Right lobe of liver (tissue), 6 donors: ENCODE data around the gene NQO2. TPM values are rescaled to one million over a fixed set of nuclear protein-coding genes. Genes with fewer than 3 reads are reported as not detected.
A peak's percentile ranks its signal among the peaks of the same experiment; 100 is the strongest.
"Not testable (repeated sequence)": the region's sequence is repeated elsewhere in the genome, so short reads cannot be mapped to it uniquely, and the experiment has no call there.

ENCODE experiments used
- ATAC-seq, 4 donors: fragments of 200-7000 bp; cut with Tn5 transposase; one replicate each; pipeline ENCODE4 v1.9.1; 2020; ENCODE audit warnings: mild to moderate bottlenecking in 4 of 4, moderate library complexity in 4 of 4
- DNase-seq, 3 donors: peaks; one replicate each; pipeline ENCODE4 v3.0.0-alpha.2; 2020
- H3K27ac ChIP-seq, 3 donors: fragments of 200-600 bp; one replicate each; pipeline ENCODE4 v1.8.0; 2022
- H3K27me3 ChIP-seq, 2 donors: fragments of 200-600 bp; one replicate each; pipeline ENCODE4 v1.8.0; 2022
- H3K36me3 ChIP-seq, 4 donors: fragments of 200-600 bp; sonication (generic) in 1 of 4; one replicate each; pipeline versions ENCODE4 v1.5.1 to v1.8.0; 2017 to 2022; ENCODE audit warnings: control low read depth in 1 of 4
- H3K4me1 ChIP-seq, 4 donors: fragments of 200-600 bp; sonication (generic) in 1 of 4; one replicate each; pipeline versions ENCODE4 v1.5.1 to v1.8.0; 2017 to 2022; ENCODE audit warnings: control low read depth in 1 of 4
- H3K4me3 ChIP-seq, 3 donors: fragments of 200-600 bp; one replicate each; pipeline ENCODE4 v1.8.0; 2022
- H3K9me3 ChIP-seq, 4 donors: fragments of 200-600 bp; sonication (generic) in 1 of 4; one replicate each; pipeline versions ENCODE4 v1.5.1 to v1.8.0; 2017 to 2022; ENCODE audit warnings: control low read depth in 1 of 4
- CTCF ChIP-seq, 4 donors: fragments of 200-600 bp in 3 of 4; fragments of 450-650 bp in 1 of 4; IDR thresholded peaks; one replicate each; pipeline versions ENCODE4 v1.5.1 to v1.8.0; 2016 to 2022; ENCODE audit warnings: antibody characterized with exemption in 4 of 4, mild to moderate bottlenecking in 2 of 4
- POLR2A ChIP-seq: fragments of 450-650 bp; IDR thresholded peaks from one replicate; pipeline ENCODE4 v1.6.1; 2017; ENCODE audit warnings: antibody characterized with exemption, mild to moderate bottlenecking
- WGBS: methylation state at CpG from one replicate; pipeline ENCODE4 v1.1.6; 2018; ENCODE audit warnings: low coverage, low lambda C conversion rate; ENCODE audit not compliant: insufficient coverage; ENCODE audit errors: missing lambda C conversion rate; 5-methylcytosine and 5-hydroxymethylcytosine counted together
- intact Hi-C, 2 donors: fragments of 100-400 bp; cut with DNase I; formaldehyde crosslinking; loops; one replicate each; pipeline versions ENCODE4 v1.11.2 to v1.14.1; 2022
- small RNA-seq, 2 experiments: library from RNA; depleted of rRNA; stranded (forward); fragments of <200 nt; gene quantifications; one replicate each; pipeline ENCODE3, GENCODE V24; 2016
- total RNA-seq, 6 experiments: library from RNA; depleted of rRNA in 2 of 6; stranded (reverse); fragments of >200 nt in 2 of 6; fragmentation: NEBNext Ultra II Directional in 3 of 6; extraction: Animal tissue kit (Norgen Biotek cat#: 25700) in 3 of 6; gene quantifications; one replicate each; pipeline versions ENCODE4 v1.1.0 to v1.2.4, GENCODE V29; 2016 to 2023
- donor health status: DM: no; HTN: yes; CAD: no.
- donor health status: DM: no; HTN: no; CAD: no.
- donor health status: DM: no; HTN: no; CAD: no.
- donor health status: DM: no; HTN: yes; CAD: no.
- donor health status: DM: no; HTN: yes; CAD: no.

Gene NQO2
- total RNA-seq, 6 experiments from 2014 or later = 44.5 to 74.2 (median 67.3) TPM

GRCh38 chr6:3061501-3061941 is 61.8 kb downstream of the NQO2 start:
- no peaks in the 10 kb centered on the region for H3K9me3 ChIP-seq
- H3K4me1 ChIP-seq = peaks cover 0 to 3% (median 0%) of the 10 kb centered on the region in 4 donors
- no peak overlapping the region for H3K4me3 ChIP-seq
- TF ChIP-seq POLR2A (no peak), CTCF (IDR thresholded peaks at IDR 0.05) (no peak)
- ATAC-seq (no peak), DNase-seq (no peak)
- 91% methylated on average over 5 of the region's 5 CpGs for WGBS
- no peaks in the 10 kb centered on the region for H3K36me3 ChIP-seq
- no peaks in the 10 kb centered on the region for H3K27me3 ChIP-seq
- intact Hi-C loops = loop anchor here in 1 of 2 donors (5.0 kb wide), 1 partner anchor 69 kb away; no protein-coding TSS in a partner anchor
- H3K27ac ChIP-seq = no peak overlapping the region

DNA sequence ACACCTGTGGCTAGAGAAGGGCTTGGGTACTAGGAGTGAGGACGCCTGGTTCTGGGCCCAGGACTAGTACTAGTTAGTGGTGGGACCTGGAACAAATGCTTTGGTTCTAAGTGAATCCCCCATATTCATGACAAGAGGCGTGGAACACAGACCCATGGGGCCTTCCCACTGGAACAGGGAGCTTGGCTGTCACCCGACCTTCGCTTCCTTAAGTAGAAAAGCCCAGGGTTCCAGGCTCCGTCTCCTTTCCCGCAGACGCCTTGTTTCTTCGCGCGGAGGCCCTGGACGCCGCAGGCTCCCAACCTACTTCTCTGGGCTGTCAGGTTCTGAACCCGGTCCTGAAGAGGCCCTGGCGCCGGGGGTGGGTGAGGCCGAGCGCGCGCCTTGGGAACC is 63.6 kb downstream of the NQO2 start:
- H3K27ac ChIP-seq = peak overlapping the region; percentile 76 to 84 (median 82)
- intact Hi-C loops = loop anchor here in 1 of 2 donors (5.0 kb wide), 1 partner anchor 71 kb away; no protein-coding TSS in a partner anchor
- ATAC-seq, H3K4me1 ChIP-seq, DNase-seq, H3K36me3 ChIP-seq, H3K27me3 ChIP-seq, H3K9me3 ChIP-seq: not testable (repeated sequence)
- peak overlapping the region; percentile 64 to 91 (median 68) for H3K4me3 ChIP-seq
- WGBS = no CpG with 5 or more reads among the region's 19 CpGs

DNA sequence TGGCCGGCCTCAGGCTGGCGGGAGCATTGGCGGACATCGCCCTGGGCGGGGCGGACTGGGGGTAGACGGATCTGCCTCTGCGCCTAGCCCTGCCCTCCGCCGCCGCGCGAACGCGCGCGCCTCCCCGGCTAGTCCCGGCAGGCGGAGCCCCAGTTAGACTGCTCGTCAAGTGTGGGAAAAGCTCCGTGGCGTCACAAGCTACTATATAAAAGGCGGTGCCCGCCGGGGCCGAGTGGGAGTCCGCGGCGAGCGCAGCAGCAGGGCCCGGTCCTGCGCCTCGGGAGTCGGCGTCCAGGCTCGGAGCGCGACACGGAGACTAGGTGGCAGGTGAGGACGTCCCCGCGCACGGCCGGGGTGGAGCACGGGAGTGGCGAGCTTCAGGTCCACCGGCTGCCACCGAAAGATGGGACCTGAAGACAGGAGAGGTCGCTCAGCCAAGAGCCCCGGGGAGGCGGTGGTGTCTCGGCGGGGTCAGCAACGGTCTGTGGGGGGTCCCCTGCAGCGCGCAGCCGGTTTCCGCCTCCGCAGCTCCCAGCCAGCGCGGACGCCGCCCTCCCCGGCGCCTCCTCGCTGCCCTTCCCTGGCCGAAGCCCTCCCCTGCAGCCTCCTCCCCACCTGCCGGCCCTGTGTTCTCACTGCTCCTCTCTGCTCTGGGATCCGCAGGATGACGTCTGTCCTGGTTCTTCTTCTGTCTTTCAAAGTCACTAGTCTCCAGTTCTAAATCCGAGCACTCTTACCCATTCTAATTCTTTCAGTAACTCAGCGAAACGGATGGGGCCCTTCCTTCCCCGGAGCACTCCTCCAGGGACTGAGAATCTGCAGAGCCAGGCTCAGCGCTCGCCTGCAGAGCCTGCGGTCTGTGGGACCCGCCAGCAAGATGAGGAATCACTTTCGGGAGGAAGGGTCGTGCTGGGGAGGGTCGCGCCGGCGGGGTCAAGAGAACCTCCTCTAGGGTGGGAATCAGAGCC is 64.3 kb downstream of the NQO2 start:
- ATAC-seq = peak; percentile 89 to 95 (median 91)
- TF ChIP-seq CTCF (IDR thresholded peaks at IDR 0.05) (peak in 2 of 4 donors; percentile 21 to 41), POLR2A (peak; percentile 99)
- Histone ChIP-seq H3K4me3 (peak overlapping the region; percentile 64 to 91 (median 68)), H3K27ac (peak overlapping the region; percentile 76 to 84 (median 82)), H3K9me3 (no peaks in the 10 kb centered on the region), H3K36me3 (no peaks in the 10 kb centered on the region), H3K27me3 (no peaks in the 10 kb centered on the region), H3K4me1 (peaks cover 0 to 3% (median 0%) of the 10 kb centered on the region in 4 donors)
- intact Hi-C loops = loop anchor here in 1 of 2 donors (5.0 kb wide), 1 partner anchor 72 kb away; no protein-coding TSS in a partner anchor
- DNase-seq = peak; percentile 97 to 99 (median 97)
- WGBS = under 1% methylated on average over 17 of the region's 85 CpGs

DNA sequence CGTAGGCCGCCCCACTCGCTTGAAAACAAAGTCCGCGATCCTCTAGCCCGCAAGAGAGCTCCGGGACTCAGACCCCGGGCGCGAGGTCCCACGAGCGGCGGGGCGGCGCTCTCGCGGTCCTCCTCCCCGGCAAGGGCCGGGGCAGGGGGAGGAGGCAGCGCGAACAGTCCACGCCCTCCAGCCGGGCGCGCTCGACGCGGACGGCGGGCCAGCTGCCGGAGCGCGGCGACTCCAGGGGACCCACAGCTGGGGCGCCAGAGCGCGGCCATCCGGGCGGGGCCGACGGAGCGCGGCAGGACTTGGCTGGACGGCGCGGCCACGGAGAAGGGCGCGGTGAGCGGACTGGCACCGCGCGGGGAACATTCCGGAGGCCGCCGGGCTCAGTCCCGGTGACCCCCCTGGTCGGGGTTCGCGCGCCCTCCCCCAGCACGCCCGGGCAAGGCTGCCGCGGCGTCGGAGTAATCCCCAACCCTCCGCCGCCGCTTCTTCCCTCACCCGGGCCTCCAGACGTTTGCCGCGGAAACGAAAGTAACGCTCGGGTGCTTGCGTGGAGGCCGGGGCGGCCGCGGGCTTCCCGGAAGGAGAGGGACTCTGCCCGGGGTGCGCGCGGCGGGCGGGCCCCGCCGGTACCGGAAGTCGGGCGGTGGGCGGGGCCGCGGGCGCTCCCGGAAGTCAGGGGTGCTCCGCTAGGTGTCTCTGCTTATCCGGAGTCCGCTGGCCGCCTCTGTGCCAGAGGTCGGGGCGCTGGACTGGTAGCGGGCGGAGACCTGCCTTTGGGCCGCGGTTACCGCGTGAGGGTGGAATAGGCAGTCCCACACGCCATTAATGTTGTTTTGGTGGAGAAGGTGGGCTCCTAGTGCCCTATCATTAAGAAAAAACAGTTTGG is 68.9 kb downstream of the NQO2 start, which contains the start of gene RIPK1:
TSS of gene RIPK1 (plus strand) at position 166 of the 886 bp plus-strand sequence. CDS start 8,330 bp downstream, outside the sequence.
- Histone ChIP-seq H3K27ac (peak within 1 kb of the TSS; percentile 98 to 99 (median 98)), H3K4me1 (peaks cover 0 to 22% (median 8%) of the 10 kb centered on the region in 4 donors), H3K27me3 (no peaks in the 10 kb centered on the region), H3K9me3 (no peaks in the 10 kb centered on the region), H3K4me3 (peak within 1 kb of the TSS; percentile 73 to 99 (median 83)), H3K36me3 (no peaks in the 10 kb centered on the region)
- ATAC-seq (peak; percentile 85 to 90 (median 88)), DNase-seq (peak; percentile 97 to 98 (median 97))
- peak; percentile 96 for TF ChIP-seq POLR2A
- TF ChIP-seq CTCF (IDR thresholded peaks at IDR 0.05) = peak in 3 of 4 donors; percentile 32 to 57 (median 40)
- intact Hi-C loops = no loop called here
- WGBS = 1% methylated on average over 16 of the region's 112 CpGs

Small RNA genes within 50 kb of the gene (small RNA-seq; reads per million reads assigned to genes)
- gene AL133351.4 = 0 reads per million in 2 experiments

Other genes with a start within 250 kb of the NQO2 start
- under 1 TPM in 5 of 6 experiments, not detected in 1; 0.22 to 0.46 (median 0.27) TPM for gene MYLK4, start 249.0 kb upstream of the NQO2 start, total RNA-seq
- 10 to 100 TPM; 15.8 to 36.8 (median 20.7) TPM for gene WRNIP1, start 234.5 kb upstream of the NQO2 start, total RNA-seq
- gene SERPINB1, start 158.0 kb upstream of the NQO2 start, total RNA-seq = 10 to 100 TPM in 5 of 6 experiments, 1 to 10 TPM in 1; 7.2 to 44.6 (median 25.2) TPM
- gene SERPINB9, start 96.6 kb upstream of the NQO2 start, total RNA-seq = 10 to 100 TPM in 1 of 6 experiments, 1 to 10 TPM in 5; 1.8 to 19.0 (median 4.6) TPM
- gene SERPINB6, start 28.3 kb upstream of the NQO2 start, total RNA-seq = 10 to 100 TPM; 27.0 to 48.5 (median 38.7) TPM
- 10 to 100 TPM; 13.9 to 17.6 (median 16.6) TPM for gene RIPK1, start 68.6 kb downstream of the NQO2 start, total RNA-seq
- gene BPHL, start 118.8 kb downstream of the NQO2 start, total RNA-seq = 100 to 1,000 TPM in 2 of 6 experiments, 10 to 100 TPM in 4; 30.4 to 142 (median 68.6) TPM
- gene TUBB2A, start 157.7 kb downstream of the NQO2 start, total RNA-seq = 100 to 1,000 TPM in 2 of 6 experiments, 10 to 100 TPM in 4; 32.8 to 136 (median 83.8) TPM
- 1 to 10 TPM; 1.0 to 3.9 (median 2.5) TPM for gene TUBB2B, start 227.8 kb downstream of the NQO2 start, total RNA-seq